H1 (cell line): ENCODE results near the gene TCHP. TPM values are rescaled to one million over a fixed set of nuclear protein-coding genes. Genes with fewer than 3 reads are reported as not detected.

Experiments
- CTCF ChIA-PET: fragments of 300-600 bp; sonication (Branson Sonifier 250); formaldehyde crosslinking; loops from one replicate; lab custom pipeline; 2021; ENCODE audit not compliant: partially characterized antibody; lab: Charles Lee
- POLR2A ChIA-PET: fragments of 300-600 bp; sonication (Branson Sonifier 250); formaldehyde crosslinking; loops from one replicate; lab custom pipeline; 2021; ENCODE audit warnings: inconsistent platforms; ENCODE audit not compliant: partially characterized antibody; lab: Charles Lee
- DNase-seq, 2 experiments: peaks; one replicate each; pipeline versions ENCODE4 v3.0.0 to v3.0.0-alpha.2; 2010 to 2022; ENCODE audit warnings: low spot score in 2 of 2, low read depth in 1 of 2, mixed read lengths in 1 of 2
- FAIRE-seq: peaks from 2 replicates; lab custom pipeline; 2011; peaks lifted over from hg19 to GRCh38; lab: Jason Lieb, UNC
- H2AFZ ChIP-seq: 2 replicates; pipeline ENCODE4 v1.8.1; 2012; ENCODE audit warnings: low read length, inconsistent platforms
- H2AK5ac ChIP-seq: 2 replicates; pipeline ENCODE4 v1.6.1; 2013; ENCODE audit warnings: low read depth, low read length
- H2BK120ac ChIP-seq: replicated peaks from 2 replicates; pipeline ENCODE3; 2013; ENCODE audit warnings: low read depth, low read length, inconsistent platforms
- H2BK12ac ChIP-seq: 2 replicates; pipeline ENCODE4 v1.6.1; 2013; ENCODE audit warnings: low read depth, low read length
- H2BK15ac ChIP-seq: 2 replicates; pipeline ENCODE4 v1.6.1; 2013; ENCODE audit warnings: low read length
- H2BK20ac ChIP-seq: 2 replicates; pipeline ENCODE4 v1.6.1; 2013; ENCODE audit warnings: low read length
- H2BK5ac ChIP-seq: 2 replicates; pipeline ENCODE4 v1.6.1; 2013; ENCODE audit warnings: low read depth, low read length
- H3K14ac ChIP-seq: 2 replicates; pipeline ENCODE4 v1.6.1; 2013; ENCODE audit warnings: inconsistent platforms; ENCODE audit not compliant: insufficient read length
- H3K18ac ChIP-seq: 2 replicates; pipeline ENCODE4 v1.6.1; 2013; ENCODE audit warnings: low read length; ENCODE audit errors: extremely low read depth
- H3K23ac ChIP-seq: 2 replicates; pipeline ENCODE4 v1.6.1; 2013; ENCODE audit warnings: inconsistent platforms; ENCODE audit not compliant: insufficient read length
- H3K23me2 ChIP-seq: 2 replicates; pipeline ENCODE4 v1.6.1; 2013; ENCODE audit warnings: low read depth, low read length
- H3K27ac ChIP-seq: 2 replicates; pipeline ENCODE4 v1.6.1; 2011; ENCODE audit warnings: low read depth, low read length, inconsistent platforms
- H3K27me3 ChIP-seq, 4 experiments: replicated peaks in 1 of 4; 1 replicate in 1 of 4; 2 replicates in 3 of 4; pipeline versions ENCODE4 v1.6.1 to v1.8.1; 2011 to 2013; ENCODE audit warnings: low read length in 3 of 4, mild to moderate bottlenecking in 3 of 4, inconsistent platforms in 2 of 4, mixed read lengths in 2 of 4, moderate library complexity in 1 of 4; ENCODE audit not compliant: control insufficient read depth in 3 of 4, insufficient read depth in 3 of 4; ENCODE audit errors: extremely low read depth in 1 of 4
- H3K36me3 ChIP-seq, 4 experiments: 2 replicates each; pipeline versions ENCODE4 v1.6.1 to v1.8.1; 2011 to 2013; ENCODE audit warnings: mild to moderate bottlenecking in 4 of 4, low read length in 3 of 4, moderate library complexity in 2 of 4, control low read depth in 1 of 4, inconsistent platforms in 1 of 4; ENCODE audit not compliant: insufficient read depth in 4 of 4, control insufficient read depth in 2 of 4
- H3K4ac ChIP-seq: replicated peaks from 2 replicates; pipeline ENCODE3; 2013; ENCODE audit warnings: low read length, low read depth, mixed read lengths, inconsistent platforms; ENCODE audit not compliant: insufficient read length
- H3K4me1 ChIP-seq, 4 experiments: replicated peaks in 1 of 4; 1 replicate in 1 of 4; 2 replicates in 3 of 4; pipeline versions ENCODE4 v1.6.1 to v1.8.1; 2011 to 2013; ENCODE audit warnings: low read length in 3 of 4, inconsistent platforms in 2 of 4, mixed read lengths in 1 of 4; ENCODE audit not compliant: insufficient read depth in 4 of 4, control insufficient read depth in 3 of 4
- H3K4me2 ChIP-seq, 2 experiments: 2 replicates each; pipeline versions ENCODE4 v1.6.1 to v1.8.1; 2011 to 2013; ENCODE audit warnings: low read depth in 2 of 2, low read length in 2 of 2, control low read depth in 1 of 2, inconsistent platforms in 1 of 2, mild to moderate bottlenecking in 1 of 2; ENCODE audit not compliant: insufficient read depth in 1 of 2
- H3K4me3 ChIP-seq, 4 experiments: fragments of 200-600, 300-600 bp in 1 of 4; sonication (generic), shearing (Covaris generic), sonication (Bioruptor Twin) in 1 of 4; 2 replicates each; pipeline versions ENCODE4 v1.5.1 to v1.8.1; 2011 to 2016; ENCODE audit warnings: low read length in 4 of 4, low read depth in 3 of 4, control low read depth in 2 of 4, inconsistent platforms in 2 of 4, mild to moderate bottlenecking in 2 of 4, mixed read lengths in 1 of 4, moderate library complexity in 1 of 4; ENCODE audit not compliant: insufficient read depth in 2 of 4; ENCODE audit errors: extremely low read depth in 1 of 4
- H3K56ac ChIP-seq: replicated peaks from 2 replicates; pipeline ENCODE3; 2013; ENCODE audit warnings: low read depth, mild to moderate bottlenecking, mixed read lengths, low read length, inconsistent platforms; ENCODE audit not compliant: insufficient read length
- H3K79me1 ChIP-seq: 2 replicates; pipeline ENCODE4 v1.6.1; 2013; ENCODE audit warnings: low read depth, low read length, control low read depth
- H3K79me2 ChIP-seq, 2 experiments: 2 replicates each; pipeline versions ENCODE4 v1.6.1 to v1.8.1; 2012 to 2013; ENCODE audit warnings: low read length in 2 of 2, mild to moderate bottlenecking in 2 of 2, inconsistent platforms in 1 of 2; ENCODE audit not compliant: insufficient read depth in 2 of 2, control insufficient read depth in 1 of 2
- H3K9ac ChIP-seq, 4 experiments: replicated peaks in 1 of 4; 1 replicate in 1 of 4; 2 replicates in 3 of 4; pipeline versions ENCODE4 v1.6.1 to v1.8.1; 2011 to 2013; ENCODE audit warnings: low read depth in 3 of 4, low read length in 3 of 4, control low read depth in 2 of 4, mild to moderate bottlenecking in 2 of 4, moderate library complexity in 2 of 4, inconsistent platforms in 1 of 4; ENCODE audit errors: extremely low read depth in 1 of 4
- H3K9me3 ChIP-seq, 2 experiments: 2 replicates each; pipeline versions ENCODE4 v1.6.1 to v1.8.1; 2012 to 2013; ENCODE audit warnings: mild to moderate bottlenecking in 2 of 2, moderate library complexity in 2 of 2, control low read depth in 1 of 2, inconsistent platforms in 1 of 2, low read depth in 1 of 2, low read length in 1 of 2, mixed read lengths in 1 of 2; ENCODE audit not compliant: insufficient read depth in 2 of 2
- H4K20me1 ChIP-seq, 2 experiments: replicated peaks in 1 of 2; 2 replicates each; pipeline versions ENCODE3 to v1.8.1; 2011 to 2013; ENCODE audit warnings: inconsistent platforms in 2 of 2, low read length in 2 of 2, mild to moderate bottlenecking in 1 of 2; ENCODE audit not compliant: insufficient read depth in 2 of 2, control insufficient read depth in 1 of 2
- H4K5ac ChIP-seq: 2 replicates; pipeline ENCODE4 v1.6.1; 2013; ENCODE audit warnings: low read length, low read depth, mixed read lengths, inconsistent platforms; ENCODE audit not compliant: insufficient read length
- H4K8ac ChIP-seq: 2 replicates; pipeline ENCODE4 v1.8.0; 2013; ENCODE audit warnings: mild to moderate bottlenecking, moderate library complexity, low read length, inconsistent platforms; ENCODE audit not compliant: insufficient read depth; ENCODE audit errors: extremely low read depth
- H4K91ac ChIP-seq: replicated peaks from 2 replicates; pipeline ENCODE3; 2013; ENCODE audit warnings: low read length, mixed read lengths, inconsistent platforms; ENCODE audit not compliant: insufficient read length
- ASH2L ChIP-seq: fragments of 200-600, 300-600 bp; sonication (generic); IDR thresholded peaks from one replicate; pipeline ENCODE4 v1.7.1; 2017; ENCODE audit warnings: low read length
- BCL11A ChIP-seq, 2 experiments: IDR thresholded peaks; one replicate each; pipeline ENCODE4 v1.6.1; 2011; ENCODE audit warnings: low read depth in 2 of 2, low read length in 2 of 2, mild to moderate bottlenecking in 2 of 2
- CBX8 ChIP-seq: fragments of 300-800, 300-1000 bp; sonication (generic); IDR thresholded peaks from 2 replicates; pipeline ENCODE4 v1.7.1; 2016; ENCODE audit warnings: low read depth, low read length, borderline replicate concordance
- E2F6 ChIP-seq: IDR thresholded peaks from 2 replicates; pipeline ENCODE4 v1.6.1; 2012; ENCODE audit warnings: inconsistent platforms
- EZH2 ChIP-seq: fragments of 200-600 bp; sonication (generic); IDR thresholded peaks from 2 replicates; pipeline ENCODE4 v1.7.1; 2012; ENCODE audit warnings: low read depth, mild to moderate bottlenecking, moderate library complexity, low read length, inconsistent platforms; ENCODE audit not compliant: severe bottlenecking
- FOSL1 ChIP-seq: IDR thresholded peaks from 2 replicates; pipeline ENCODE4 v1.6.1; 2011; ENCODE audit warnings: mild to moderate bottlenecking, low read depth, low read length, moderate library complexity; ENCODE audit not compliant: insufficient read depth
- GTF2F1 ChIP-seq: IDR thresholded peaks from 2 replicates; pipeline ENCODE4 v1.6.1; 2012; ENCODE audit warnings: low read depth, low read length, improper control_type of control experiment, borderline replicate concordance
- NRF1 ChIP-seq: IDR thresholded peaks from 2 replicates; pipeline ENCODE4 v1.6.1; 2011; ENCODE audit warnings: mild to moderate bottlenecking, low read depth, low read length, improper control_type of control experiment
- POLR2A ChIP-seq, 2 experiments: IDR thresholded peaks; 1 replicate in 1 of 2; 2 replicates in 1 of 2; pipeline ENCODE4 v1.6.1; 2011; ENCODE audit warnings: low read depth in 2 of 2, low read length in 2 of 2, mild to moderate bottlenecking in 2 of 2; ENCODE audit errors: control extremely low read depth in 1 of 2
- RAD21 ChIP-seq, 2 experiments: IDR thresholded peaks in 1 of 2; conservative IDR thresholded peaks in 1 of 2; 2 replicates each; pipeline ENCODE4 v1.6.1; 2011; ENCODE audit warnings: low read depth in 2 of 2, low read length in 2 of 2, improper control_type of control experiment in 1 of 2, inconsistent platforms in 1 of 2, mild to moderate bottlenecking in 1 of 2, moderate library complexity in 1 of 2
- RBBP5 ChIP-seq: IDR thresholded peaks from 2 replicates; pipeline ENCODE4 v1.7.1; 2012; ENCODE audit warnings: low read depth, mild to moderate bottlenecking, inconsistent platforms, low read length, moderate library complexity, borderline replicate concordance
- SIN3A ChIP-seq, 2 experiments: IDR thresholded peaks in 1 of 2; conservative IDR thresholded peaks in 1 of 2; 2 replicates each; pipeline ENCODE4 v1.6.1; 2011 to 2012; ENCODE audit warnings: low read length in 2 of 2, improper control_type of control experiment in 1 of 2, low read depth in 1 of 2, mild to moderate bottlenecking in 1 of 2
- WGBS, 2 experiments: shearing (Covaris generic) in 1 of 2; methylation state at CpG; one replicate each; pipeline versions ENCODE4 v1.1.6 to v1.1.7; 2013 to 2015; ENCODE audit warnings: low lambda C conversion rate in 2 of 2, mixed read lengths in 2 of 2, inconsistent platforms in 1 of 2, low coverage in 1 of 2, missing lambda C conversion rate in 1 of 2; ENCODE audit not compliant: insufficient replicate concordance in 2 of 2, insufficient coverage in 1 of 2, insufficient read length in 1 of 2; ENCODE audit errors: extremely low coverage in 1 of 2, missing lambda C conversion rate in 1 of 2; 5-methylcytosine and 5-hydroxymethylcytosine counted together
- polyA plus RNA-seq, 7 experiments: library from polyadenylated mRNA; depleted of rRNA in 3 of 7; stranded (reverse) in 5 of 7; unstranded in 2 of 7; fragments of >200 nt in 5 of 7; fragments of 200-250 nt in 2 of 7; gene quantifications; 1 replicate in 5 of 7; 2 replicates in 1 of 7; 4 replicates in 1 of 7; pipeline versions ENCODE4 v1.2.1 to v1.2.3, GENCODE V29; 2011 to 2013; ENCODE audit warnings: missing spikeins in 2 of 7, mixed read lengths in 2 of 7
- total RNA-seq: library from RNA; stranded (reverse); fragmentation: NEBNext Ultra II Directional; extraction: Animal tissue kit (Norgen Biotek cat#: 25700); gene quantifications from 2 replicates; pipeline ENCODE4 v1.2.1, GENCODE V29; 2021

The TCHP gene
- total and polyA plus RNA-seq, 2 of the 8 experiments (the other 6 are each of a cell fraction or from before 2014, with no cell fraction given), result 2.8 to 4.5 TPM

- no peak overlapping the region for H3K4me3 ChIP-seq
- H2AK5ac ChIP-seq, result no peak overlapping the region
- no peaks in the 10 kb centered on the region for H3K23me2 ChIP-seq
- H2BK120ac ChIP-seq, result no peak overlapping the region
- H3K27ac ChIP-seq, result no peak overlapping the region
- H3K27me3 ChIP-seq, result no peaks in the 10 kb centered on the region
- H2BK5ac ChIP-seq, result no peak overlapping the region; the same call in 1 of the 2 replicates
- H3K9ac ChIP-seq, result no peak overlapping the region
- ChIA-PET POLR2A (interaction anchor here (0.6 to 1.2 kb wide), 2 partner anchors 15 to 25 kb away, joined by 3 read pairs; no protein-coding TSS in a partner anchor), CTCF (interaction anchor here (0.6 to 10.4 kb wide), 16 partner anchors 10 to 120 kb away, joined by 3 to 114 read pairs (median 4); partner anchors contain the start of gene TCHP)
- FAIRE-seq (no peak), DNase-seq (no peak)
- H3K4ac ChIP-seq, result no peak overlapping the region
- H2AFZ ChIP-seq, result no peak overlapping the region
- H2BK20ac ChIP-seq, result no peak overlapping the region
- no peaks in the 10 kb centered on the region for H3K79me1 ChIP-seq
- no peak overlapping the region for H2BK12ac ChIP-seq
- no peaks in the 10 kb centered on the region for H3K9me3 ChIP-seq
- no peak overlapping the region for H3K56ac ChIP-seq
- H4K91ac ChIP-seq, result no peak overlapping the region
- no peak overlapping the region for H4K8ac ChIP-seq
- 96% methylated on average over 7 of the region's 8 CpGs; no CpG with 5 or more reads in 1 of the 2 experiments for WGBS, 2 experiments
- peaks cover 0 to under 1% (median 0%) of the 10 kb centered on the region in 4 experiments; a peak in 2 of 8 replicates for H3K36me3 ChIP-seq
- H3K18ac ChIP-seq, result no peak overlapping the region
- H3K14ac ChIP-seq, result no peak overlapping the region
- no peak overlapping the region for H3K4me2 ChIP-seq
- no peaks in the 10 kb centered on the region for H3K79me2 ChIP-seq
- H3K23ac ChIP-seq, result no peak overlapping the region
- no peak overlapping the region for H4K5ac ChIP-seq
- H2BK15ac ChIP-seq, result no peak overlapping the region
- H3K4me1 ChIP-seq, result no peaks in the 10 kb centered on the region; a peak in 1 of 7 replicates
- no peaks in the 10 kb centered on the region for H4K20me1 ChIP-seq
- TF ChIP-seq EZH2 (no peak), RBBP5 (no peak), E2F6 (no peak), RAD21 (IDR thresholded peaks at IDR 0.05 in 1 of 2, conservative IDR thresholded peaks at IDR 0.05 in 1 of 2; ENCODE audit: low read depth in 2 of 2, low read length in 2 of 2) (no peak), SIN3A (conservative IDR thresholded peaks at IDR 0.05 in 1 of 2, IDR thresholded peaks at IDR 0.05 in 1 of 2; ENCODE audit: low read depth in 1 of 2, low read length in 2 of 2) (no peak), GTF2F1 (no peak), BCL11A (IDR thresholded peaks at IDR 0.05; ENCODE audit: low read depth in 2 of 2, low read length in 2 of 2) (no peak), ASH2L (no peak), CBX8 (no peak), POLR2A (IDR thresholded peaks at IDR 0.05; ENCODE audit: control extremely low read depth in 1 of 2, low read depth in 2 of 2, low read length in 2 of 2) (no peak), NRF1 (no peak), FOSL1 (no peak)
Observed at GRCh38 chr12:109926016-109926415, 25.9 kb downstream of the TCHP start.
